ENCODE measurements around the gene PHLPP2. TPM values are rescaled to one million over a fixed set of nuclear protein-coding genes. Genes with fewer than 3 reads are reported as not detected.

The PHLPP2 gene
- total RNA-seq, 1 donor from 2014 or later, result 8.1 TPM

- H3K4me3 ChIP-seq (ENCODE audit: low read depth, low read length), result no peak overlapping the region
- no peak for DNase-seq (ENCODE audit: low read depth)
- TF ChIP-seq, protein P1, sequence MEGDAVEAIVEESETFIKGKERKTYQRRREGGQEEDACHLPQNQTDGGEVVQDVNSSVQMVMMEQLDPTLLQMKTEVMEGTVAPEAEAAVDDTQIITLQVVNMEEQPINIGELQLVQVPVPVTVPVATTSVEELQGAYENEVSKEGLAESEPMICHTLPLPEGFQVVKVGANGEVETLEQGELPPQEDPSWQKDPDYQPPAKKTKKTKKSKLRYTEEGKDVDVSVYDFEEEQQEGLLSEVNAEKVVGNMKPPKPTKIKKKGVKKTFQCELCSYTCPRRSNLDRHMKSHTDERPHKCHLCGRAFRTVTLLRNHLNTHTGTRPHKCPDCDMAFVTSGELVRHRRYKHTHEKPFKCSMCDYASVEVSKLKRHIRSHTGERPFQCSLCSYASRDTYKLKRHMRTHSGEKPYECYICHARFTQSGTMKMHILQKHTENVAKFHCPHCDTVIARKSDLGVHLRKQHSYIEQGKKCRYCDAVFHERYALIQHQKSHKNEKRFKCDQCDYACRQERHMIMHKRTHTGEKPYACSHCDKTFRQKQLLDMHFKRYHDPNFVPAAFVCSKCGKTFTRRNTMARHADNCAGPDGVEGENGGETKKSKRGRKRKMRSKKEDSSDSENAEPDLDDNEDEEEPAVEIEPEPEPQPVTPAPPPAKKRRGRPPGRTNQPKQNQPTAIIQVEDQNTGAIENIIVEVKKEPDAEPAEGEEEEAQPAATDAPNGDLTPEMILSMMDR (conservative IDR thresholded peaks at IDR 0.05; ENCODE audit: low read depth, low read length), result no peak
Measured at GRCh38 chr16:71721066-71721740, 3.3 kb downstream of the PHLPP2 start.

- TF ChIP-seq, protein P1 (conservative IDR thresholded peaks at IDR 0.05; ENCODE audit: low read depth, low read length), result no peak
- no peak overlapping the region for H3K4me3 ChIP-seq (ENCODE audit: low read depth, low read length)
- no peak for DNase-seq (ENCODE audit: low read depth)
Measured at GRCh38 chr16:71712501-71712900, 12.0 kb downstream of the PHLPP2 start.

GRCh38 chr16:71711789-71712188 is 12.7 kb downstream of the PHLPP2 start:
- TF ChIP-seq, protein P1 (conservative IDR thresholded peaks at IDR 0.05; ENCODE audit: low read depth, low read length), result no peak
- no peak overlapping the region for H3K4me3 ChIP-seq (ENCODE audit: low read depth, low read length)
- no peak for DNase-seq (ENCODE audit: low read depth)

DNA sequence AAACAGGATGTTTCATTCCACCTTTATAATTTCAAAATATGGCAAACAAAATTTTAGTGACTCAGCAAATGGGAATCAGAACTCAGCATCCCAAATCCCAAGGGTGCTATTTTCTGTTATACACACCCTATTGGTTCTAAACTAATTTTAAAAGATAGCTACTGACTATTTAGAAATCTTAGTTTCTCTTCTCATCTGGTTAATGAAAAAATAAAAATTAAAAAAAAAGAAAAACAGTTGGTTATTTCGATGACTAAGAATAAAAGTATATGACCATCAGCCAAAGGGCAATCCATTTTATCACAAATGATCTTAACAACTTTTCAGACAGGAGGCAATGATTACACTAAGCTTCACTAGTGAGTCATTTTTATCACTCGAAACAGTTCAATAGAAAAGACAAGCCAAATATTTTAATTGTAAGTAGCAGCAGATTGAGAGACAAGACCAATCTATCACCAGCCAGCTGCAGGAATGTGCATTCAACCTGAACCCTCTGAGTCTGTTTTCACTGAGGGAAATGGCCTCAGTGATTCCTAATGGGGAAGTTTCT is 15.2 kb downstream of the PHLPP2 start:
- TF ChIP-seq, protein P1 (conservative IDR thresholded peaks at IDR 0.05; ENCODE audit: low read depth, low read length), result no peak
- no peak overlapping the region for H3K4me3 ChIP-seq (ENCODE audit: low read depth, low read length)
- peak; percentile 38 for DNase-seq (ENCODE audit: low read depth)

GRCh38 chr16:71708696-71709095 is 15.8 kb downstream of the PHLPP2 start:
- H3K4me3 ChIP-seq (ENCODE audit: low read depth, low read length), result no peak overlapping the region
- DNase-seq (ENCODE audit: low read depth), result no peak
- TF ChIP-seq, protein P1 (conservative IDR thresholded peaks at IDR 0.05; ENCODE audit: low read depth, low read length), result no peak

DNA sequence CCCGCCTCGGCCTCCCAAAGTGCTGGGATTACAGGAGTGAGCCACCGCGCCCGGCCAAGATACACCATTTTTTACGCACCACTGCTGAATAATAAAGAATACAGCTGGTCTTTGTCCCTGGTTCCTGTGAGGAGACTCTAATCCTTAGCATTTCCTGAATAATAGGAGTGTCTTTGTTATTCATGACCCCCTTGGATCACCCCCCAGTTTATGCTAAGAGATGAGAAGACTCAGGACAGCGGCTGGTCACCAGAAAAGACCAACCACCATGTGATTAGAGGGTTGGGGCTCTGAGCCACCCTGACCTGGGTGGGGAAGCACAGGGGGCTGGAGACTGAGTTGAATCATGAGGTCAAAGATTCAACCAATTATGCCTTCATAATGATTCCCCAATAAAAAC is 17.3 kb downstream of the PHLPP2 start:
- no peak overlapping the region for H3K4me3 ChIP-seq (ENCODE audit: low read depth, low read length)
- no peak for DNase-seq (ENCODE audit: low read depth)
- TF ChIP-seq, protein P1 (conservative IDR thresholded peaks at IDR 0.05; ENCODE audit: low read depth, low read length), result no peak

- H3K4me3 ChIP-seq (ENCODE audit: low read depth, low read length), result no peak overlapping the region
- TF ChIP-seq, protein P1 (conservative IDR thresholded peaks at IDR 0.05; ENCODE audit: low read depth, low read length), result no peak
- DNase-seq (ENCODE audit: low read depth), result no peak
Measured at GRCh38 chr16:71706046-71706445, 18.5 kb downstream of the PHLPP2 start.
